ENCODE data around the gene PRKRIP1.
"Not testable (repeated sequence)": the region's sequence is repeated elsewhere in the genome, so short reads cannot be mapped to it uniquely, and the experiment has no call there.

The PRKRIP1 gene

DNA sequence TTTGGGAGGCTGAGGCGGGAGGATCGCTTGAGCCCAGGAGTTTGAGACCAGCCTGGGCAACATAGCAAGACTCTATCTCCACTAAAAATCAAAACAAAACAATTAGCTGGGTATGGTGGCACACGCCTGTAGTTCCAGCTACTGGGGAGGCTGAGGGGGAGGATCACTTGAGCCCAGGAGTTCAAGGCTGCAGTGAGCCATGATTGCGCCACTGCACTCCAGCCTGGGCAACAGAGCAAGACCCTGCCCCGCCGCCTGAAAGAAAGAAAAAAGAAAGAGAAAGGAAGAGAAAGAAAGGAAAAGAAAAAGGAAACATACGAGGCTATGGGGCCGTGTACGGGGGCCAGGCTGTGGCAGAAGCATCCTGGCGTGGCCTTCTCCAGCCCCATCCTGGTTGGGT lies 58.8 kb downstream of the PRKRIP1 start:
- not testable (repeated sequence) for H4K91ac ChIP-seq (ENCODE audit: low read depth, low read length, poor library complexity); H3K27me3 ChIP-seq (ENCODE audit: control insufficient read depth in 3 of 3, insufficient read depth in 3 of 3, low read depth in 1 of 3, low read length in 3 of 3); H3K9ac ChIP-seq (ENCODE audit: low read depth, low read length, poor library complexity); DNase-seq (ENCODE audit: low spot score); H3K18ac ChIP-seq (ENCODE audit: low read length); H3K4me1 ChIP-seq (ENCODE audit: control insufficient read depth in 2 of 2, insufficient read depth in 1 of 2, low read depth in 1 of 2, low read length in 2 of 2); H2AK5ac ChIP-seq (ENCODE audit: low read depth, low read length); H3K14ac ChIP-seq (ENCODE audit: low read length); H2BK5ac ChIP-seq (ENCODE audit: low read length); H3K4me3 ChIP-seq (ENCODE audit: low read length in 2 of 2); H2BK15ac ChIP-seq (ENCODE audit: low read length); H3K79me1 ChIP-seq (ENCODE audit: low read depth, low read length); H4K8ac ChIP-seq (ENCODE audit: low read depth, low read length); H3K23ac ChIP-seq (ENCODE audit: low read depth, low read length, poor library complexity); H2BK12ac ChIP-seq (ENCODE audit: low read length); H3K9me3 ChIP-seq (replicated peaks in 1 of 2; ENCODE audit: control insufficient read depth in 2 of 2, insufficient read depth in 1 of 2, low read depth in 1 of 2, low read length in 2 of 2); H2BK120ac ChIP-seq (ENCODE audit: low read depth, low read length); H3K4me2 ChIP-seq (ENCODE audit: insufficient read depth, low read length, poor library complexity, severe bottlenecking); H3K27ac ChIP-seq (replicated peaks; ENCODE audit: low read length); H2AFZ ChIP-seq (ENCODE audit: low read length); H3K4ac ChIP-seq (ENCODE audit: low read length)
- no CpG with 5 or more reads among the region's 10 CpGs for WGBS, 2 donors (ENCODE audit: extremely low coverage in 2 of 2, insufficient read length in 2 of 2, insufficient replicate concordance in 1 of 2)
- peaks cover 24 to 44% of the 10 kb centered on the region in 2 donors for H3K36me3 ChIP-seq (replicated peaks in 1 of 2; ENCODE audit: control insufficient read depth in 2 of 2, insufficient read depth in 2 of 2, low read length in 2 of 2)

DNA sequence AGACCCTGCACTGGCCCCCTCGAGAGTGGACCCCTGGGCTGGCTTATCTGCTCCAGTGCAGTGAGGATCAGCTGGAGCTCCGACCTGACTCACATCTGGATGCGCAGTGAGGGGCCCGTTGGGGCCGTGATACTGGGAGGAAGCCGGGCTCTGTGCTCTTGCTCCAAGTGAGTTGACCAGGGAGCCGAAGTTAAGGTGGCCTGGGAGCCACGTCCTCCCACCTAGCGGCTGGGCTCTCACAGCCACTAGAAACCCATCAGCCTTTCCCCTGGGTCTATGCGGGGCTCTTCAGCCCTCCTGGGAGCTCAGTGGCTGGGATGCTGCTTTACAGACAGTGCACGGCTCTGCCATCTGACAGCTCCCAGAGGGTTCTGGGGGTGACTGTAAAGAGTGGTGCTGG lies 59.4 kb downstream of the PRKRIP1 start:
- H4K8ac ChIP-seq (ENCODE audit: low read depth, low read length), result no peak overlapping the region
- no peak overlapping the region for H3K4me3 ChIP-seq (ENCODE audit: low read length in 2 of 2)
- peaks cover 24 to 44% of the 10 kb centered on the region in 2 donors for H3K36me3 ChIP-seq (replicated peaks in 1 of 2; ENCODE audit: control insufficient read depth in 2 of 2, insufficient read depth in 2 of 2, low read length in 2 of 2)
- no peak overlapping the region for H2BK15ac ChIP-seq (ENCODE audit: low read length)
- no peak overlapping the region for H3K27ac ChIP-seq (replicated peaks; ENCODE audit: low read length)
- H4K91ac ChIP-seq (ENCODE audit: low read depth, low read length, poor library complexity), result no peak overlapping the region
- no peak overlapping the region for H3K4ac ChIP-seq (ENCODE audit: low read length)
- H3K18ac ChIP-seq (ENCODE audit: low read length), result no peak overlapping the region
- H3K9me3 ChIP-seq (replicated peaks in 1 of 2; ENCODE audit: control insufficient read depth in 2 of 2, insufficient read depth in 1 of 2, low read depth in 1 of 2, low read length in 2 of 2), result no peaks in the 10 kb centered on the region
- DNase-seq (ENCODE audit: low spot score), result no peak
- no peaks in the 10 kb centered on the region for H3K79me1 ChIP-seq (ENCODE audit: low read depth, low read length)
- H3K27me3 ChIP-seq (ENCODE audit: control insufficient read depth in 3 of 3, insufficient read depth in 3 of 3, low read depth in 1 of 3, low read length in 3 of 3), result no peaks in the 10 kb centered on the region
- no peak overlapping the region for H2BK5ac ChIP-seq (ENCODE audit: low read length)
- no CpG with 5 or more reads among the region's 11 CpGs for WGBS, 2 donors (ENCODE audit: extremely low coverage in 2 of 2, insufficient read length in 2 of 2, insufficient replicate concordance in 1 of 2)
- no peak overlapping the region for H3K23ac ChIP-seq (ENCODE audit: low read depth, low read length, poor library complexity)
- no peak overlapping the region for H3K4me2 ChIP-seq (ENCODE audit: insufficient read depth, low read length, poor library complexity, severe bottlenecking)
- no peak overlapping the region for H2BK12ac ChIP-seq (ENCODE audit: low read length)
- peaks cover 5 to 7% of the 10 kb centered on the region in 2 donors for H3K4me1 ChIP-seq (ENCODE audit: control insufficient read depth in 2 of 2, insufficient read depth in 1 of 2, low read depth in 1 of 2, low read length in 2 of 2)
- H3K14ac ChIP-seq (ENCODE audit: low read length), result no peak overlapping the region
- H3K9ac ChIP-seq (ENCODE audit: low read depth, low read length, poor library complexity), result no peak overlapping the region
- H2AFZ ChIP-seq (ENCODE audit: low read length), result no peak overlapping the region
- H2AK5ac ChIP-seq (ENCODE audit: low read depth, low read length), result no peak overlapping the region
- H2BK120ac ChIP-seq (ENCODE audit: low read depth, low read length), result no peak overlapping the region

DNA sequence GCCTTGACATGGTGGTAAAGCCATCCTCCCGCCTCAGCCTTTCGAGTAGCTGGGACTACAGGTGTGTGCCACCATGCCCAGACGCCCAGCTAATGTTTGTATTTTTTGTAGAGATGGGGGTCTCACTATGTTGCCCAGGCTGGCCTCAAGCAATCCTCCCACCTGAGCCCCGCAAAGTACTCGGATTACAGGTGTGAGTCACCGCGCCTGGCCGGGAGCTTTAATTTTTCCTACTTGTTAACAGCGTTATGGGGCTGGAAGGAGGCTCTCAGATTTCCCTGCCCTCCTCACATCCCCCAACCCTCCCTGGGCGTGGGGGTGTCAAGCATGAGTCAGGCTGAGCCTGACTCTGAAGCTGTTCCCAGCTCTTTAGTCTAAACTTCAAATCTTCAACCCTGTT lies 60.2 kb downstream of the PRKRIP1 start:
- H3K27me3 ChIP-seq (ENCODE audit: control insufficient read depth in 3 of 3, insufficient read depth in 3 of 3, low read depth in 1 of 3, low read length in 3 of 3), result no peaks in the 10 kb centered on the region
- no peak for DNase-seq (ENCODE audit: low spot score)
- H2AK5ac ChIP-seq (ENCODE audit: low read depth, low read length), result no peak overlapping the region
- H4K8ac ChIP-seq (ENCODE audit: low read depth, low read length), result no peak overlapping the region
- no peak overlapping the region for H2BK120ac ChIP-seq (ENCODE audit: low read depth, low read length)
- H3K4ac ChIP-seq (ENCODE audit: low read length), result no peak overlapping the region
- no peak overlapping the region for H3K27ac ChIP-seq (replicated peaks; ENCODE audit: low read length)
- peaks cover 24 to 44% of the 10 kb centered on the region in 2 donors for H3K36me3 ChIP-seq (replicated peaks in 1 of 2; ENCODE audit: control insufficient read depth in 2 of 2, insufficient read depth in 2 of 2, low read length in 2 of 2)
- no peak overlapping the region for H2BK15ac ChIP-seq (ENCODE audit: low read length)
- H3K4me2 ChIP-seq (ENCODE audit: insufficient read depth, low read length, poor library complexity, severe bottlenecking), result no peak overlapping the region
- no peak overlapping the region for H3K18ac ChIP-seq (ENCODE audit: low read length)
- no peaks in the 10 kb centered on the region for H3K9me3 ChIP-seq (replicated peaks in 1 of 2; ENCODE audit: control insufficient read depth in 2 of 2, insufficient read depth in 1 of 2, low read depth in 1 of 2, low read length in 2 of 2)
- H3K79me1 ChIP-seq (ENCODE audit: low read depth, low read length), result no peaks in the 10 kb centered on the region
- no peak overlapping the region for H2BK12ac ChIP-seq (ENCODE audit: low read length)
- H2AFZ ChIP-seq (ENCODE audit: low read length), result no peak overlapping the region
- no peak overlapping the region for H3K23ac ChIP-seq (ENCODE audit: low read depth, low read length, poor library complexity)
- peaks cover 3 to 7% of the 10 kb centered on the region in 2 donors for H3K4me1 ChIP-seq (ENCODE audit: control insufficient read depth in 2 of 2, insufficient read depth in 1 of 2, low read depth in 1 of 2, low read length in 2 of 2)
- H3K9ac ChIP-seq (ENCODE audit: low read depth, low read length, poor library complexity), result no peak overlapping the region
- no CpG with 5 or more reads among the region's 10 CpGs for whole genome bisulfite sequencing, 2 donors (ENCODE audit: extremely low coverage in 2 of 2, insufficient read length in 2 of 2, insufficient replicate concordance in 1 of 2)
- no peak overlapping the region for H3K14ac ChIP-seq (ENCODE audit: low read length)
- H2BK5ac ChIP-seq (ENCODE audit: low read length), result no peak overlapping the region
- no peak overlapping the region for H4K91ac ChIP-seq (ENCODE audit: low read depth, low read length, poor library complexity)
- no peak overlapping the region for H3K4me3 ChIP-seq (ENCODE audit: low read length in 2 of 2)

DNA sequence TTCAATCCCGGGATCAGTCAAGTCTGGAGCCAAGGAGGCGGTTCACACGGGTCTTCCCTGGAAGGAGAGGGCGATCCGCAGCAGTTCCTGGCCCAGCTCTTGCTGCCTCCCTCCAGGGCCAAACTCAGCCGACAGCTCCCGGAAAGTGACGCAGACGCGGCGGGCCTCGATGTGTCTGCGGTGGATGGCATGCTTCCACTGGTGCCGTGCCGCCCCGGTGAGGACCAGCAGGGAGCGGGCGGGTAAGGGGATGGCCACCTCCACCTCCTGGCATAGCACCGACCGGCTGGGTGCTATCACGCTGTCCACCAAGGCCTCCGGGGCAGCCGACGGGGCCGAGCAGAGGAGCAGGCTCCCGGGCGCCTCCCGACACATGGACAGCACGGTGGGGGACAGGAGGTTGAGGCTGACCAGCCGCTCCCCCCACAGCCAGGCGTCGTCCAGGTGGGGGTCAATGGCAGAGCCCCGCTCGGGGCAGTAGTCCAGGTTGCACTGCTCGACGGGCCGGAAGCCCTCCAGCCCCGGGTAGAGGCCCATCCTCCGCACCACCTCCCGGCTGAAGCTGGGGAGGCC lies 61.3 kb downstream of the PRKRIP1 start:
- Histone ChIP-seq H3K4me3 (ENCODE audit: low read length in 2 of 2) (no peak overlapping the region), H2BK12ac (ENCODE audit: low read length) (no peak overlapping the region), H3K9me3 (replicated peaks in 1 of 2; ENCODE audit: control insufficient read depth in 2 of 2, insufficient read depth in 1 of 2, low read depth in 1 of 2, low read length in 2 of 2) (no peaks in the 10 kb centered on the region), H2BK15ac (ENCODE audit: low read length) (no peak overlapping the region), H3K4ac (ENCODE audit: low read length) (no peak overlapping the region), H3K18ac (ENCODE audit: low read length) (no peak overlapping the region), H4K91ac (ENCODE audit: low read depth, low read length, poor library complexity) (no peak overlapping the region), H2AFZ (ENCODE audit: low read length) (no peak overlapping the region), H2AK5ac (ENCODE audit: low read depth, low read length) (no peak overlapping the region), H3K4me2 (ENCODE audit: insufficient read depth, low read length, poor library complexity, severe bottlenecking) (no peak overlapping the region), H2BK120ac (ENCODE audit: low read depth, low read length) (no peak overlapping the region), H3K9ac (ENCODE audit: low read depth, low read length, poor library complexity) (peak overlapping the region; percentile 84), H3K27me3 (ENCODE audit: control insufficient read depth in 3 of 3, insufficient read depth in 3 of 3, low read depth in 1 of 3, low read length in 3 of 3) (no peaks in the 10 kb centered on the region), H4K8ac (ENCODE audit: low read depth, low read length) (no peak overlapping the region), H3K14ac (ENCODE audit: low read length) (no peak overlapping the region), H3K4me1 (ENCODE audit: control insufficient read depth in 2 of 2, insufficient read depth in 1 of 2, low read depth in 1 of 2, low read length in 2 of 2) (no peaks in the 10 kb centered on the region), H3K23ac (ENCODE audit: low read depth, low read length, poor library complexity) (peak overlapping the region; percentile 73), H3K79me1 (ENCODE audit: low read depth, low read length) (no peaks in the 10 kb centered on the region), H2BK5ac (ENCODE audit: low read length) (no peak overlapping the region), H3K27ac (replicated peaks; ENCODE audit: low read length) (no peak overlapping the region), H3K36me3 (replicated peaks in 1 of 2; ENCODE audit: control insufficient read depth in 2 of 2, insufficient read depth in 2 of 2, low read length in 2 of 2) (peaks cover 24 to 44% of the 10 kb centered on the region in 2 donors)
- no peak for DNase-seq (ENCODE audit: low spot score)
- no CpG with 5 or more reads among the region's 40 CpGs for WGBS, 2 donors (ENCODE audit: extremely low coverage in 2 of 2, insufficient read length in 2 of 2, insufficient replicate concordance in 1 of 2)
